Cardiac fibroblast (primary cell): ENCODE data around the gene CFAP97D1.

Source experiments
- DNase-seq, 2 donors: peaks; one replicate each; pipeline versions ENCODE4 v3.0.0 to v3.0.0-alpha.2; 2010; ENCODE audit warnings: low read depth in 2 of 2
- H3K4me3 ChIP-seq, 2 donors: replicated peaks in 1 of 2; 1 replicate in 1 of 2; 2 replicates in 1 of 2; pipeline ENCODE4 v1.5.1; 2011; ENCODE audit warnings: low read depth in 2 of 2, low read length in 2 of 2, mild to moderate bottlenecking in 2 of 2, moderate library complexity in 1 of 2
- TF ChIP-seq, protein P1 (sequence below): IDR thresholded peaks from one replicate; pipeline ENCODE4 v1.5.1; 2011; ENCODE audit warnings: low read depth, mild to moderate bottlenecking, low read length, inconsistent platforms

Gene CFAP97D1

DNA sequence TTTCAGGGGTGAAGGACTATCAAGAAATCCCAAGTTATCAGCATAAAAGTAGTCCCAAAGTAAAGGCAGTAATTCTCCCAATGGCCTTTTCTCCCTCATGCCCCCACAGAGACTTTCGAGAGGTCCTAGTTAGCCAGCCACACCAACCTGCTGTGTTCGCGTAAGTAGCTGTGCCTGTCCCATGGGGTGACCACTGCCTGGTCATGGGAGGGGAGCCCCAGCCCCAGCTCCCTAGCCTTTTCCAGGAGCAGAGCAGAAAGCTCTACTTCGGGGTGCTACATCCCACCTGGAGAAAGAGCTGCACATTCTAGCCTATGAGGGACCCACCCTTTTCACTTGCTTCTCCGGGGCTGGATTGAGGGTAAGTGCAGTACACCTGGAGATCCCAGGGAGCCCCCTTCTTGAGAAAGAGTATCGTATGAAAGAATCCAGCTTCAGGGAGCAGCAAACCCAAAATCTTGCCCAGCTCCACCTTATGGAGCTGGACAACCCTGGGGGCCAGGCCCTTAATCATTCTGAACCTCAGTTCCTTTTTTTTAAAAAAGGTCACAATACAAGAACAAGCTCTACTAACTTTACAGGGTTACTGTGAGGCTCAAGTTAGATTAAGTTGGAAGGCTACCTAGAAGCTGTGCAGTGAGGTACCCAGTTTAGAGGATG, 13.1 kb upstream of the CFAP97D1 start:
- no peak overlapping the region for H3K4me3 ChIP-seq
- TF ChIP-seq, protein P1, sequence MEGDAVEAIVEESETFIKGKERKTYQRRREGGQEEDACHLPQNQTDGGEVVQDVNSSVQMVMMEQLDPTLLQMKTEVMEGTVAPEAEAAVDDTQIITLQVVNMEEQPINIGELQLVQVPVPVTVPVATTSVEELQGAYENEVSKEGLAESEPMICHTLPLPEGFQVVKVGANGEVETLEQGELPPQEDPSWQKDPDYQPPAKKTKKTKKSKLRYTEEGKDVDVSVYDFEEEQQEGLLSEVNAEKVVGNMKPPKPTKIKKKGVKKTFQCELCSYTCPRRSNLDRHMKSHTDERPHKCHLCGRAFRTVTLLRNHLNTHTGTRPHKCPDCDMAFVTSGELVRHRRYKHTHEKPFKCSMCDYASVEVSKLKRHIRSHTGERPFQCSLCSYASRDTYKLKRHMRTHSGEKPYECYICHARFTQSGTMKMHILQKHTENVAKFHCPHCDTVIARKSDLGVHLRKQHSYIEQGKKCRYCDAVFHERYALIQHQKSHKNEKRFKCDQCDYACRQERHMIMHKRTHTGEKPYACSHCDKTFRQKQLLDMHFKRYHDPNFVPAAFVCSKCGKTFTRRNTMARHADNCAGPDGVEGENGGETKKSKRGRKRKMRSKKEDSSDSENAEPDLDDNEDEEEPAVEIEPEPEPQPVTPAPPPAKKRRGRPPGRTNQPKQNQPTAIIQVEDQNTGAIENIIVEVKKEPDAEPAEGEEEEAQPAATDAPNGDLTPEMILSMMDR, result no peak
- no peak for DNase-seq

DNA sequence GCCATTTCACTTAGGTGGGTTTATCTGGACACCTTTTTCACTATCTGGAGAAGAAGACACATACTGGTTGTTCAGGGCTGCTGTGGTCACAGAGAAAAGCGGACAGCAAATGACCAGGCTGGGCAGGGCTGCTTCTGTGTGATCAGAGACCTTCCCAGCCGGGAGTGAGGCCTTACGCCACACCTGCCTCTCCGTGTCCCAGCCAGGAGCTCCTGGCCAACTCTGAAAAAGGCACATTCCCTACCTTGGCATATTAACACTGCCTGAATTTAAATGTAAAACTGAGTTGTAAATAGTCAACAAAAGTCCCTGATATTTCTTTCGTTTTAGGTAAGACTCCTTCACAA, 12.5 kb upstream of the CFAP97D1 start:
- no peak overlapping the region for H3K4me3 ChIP-seq
- DNase-seq, result no peak
- TF ChIP-seq, protein P1, result no peak

DNA sequence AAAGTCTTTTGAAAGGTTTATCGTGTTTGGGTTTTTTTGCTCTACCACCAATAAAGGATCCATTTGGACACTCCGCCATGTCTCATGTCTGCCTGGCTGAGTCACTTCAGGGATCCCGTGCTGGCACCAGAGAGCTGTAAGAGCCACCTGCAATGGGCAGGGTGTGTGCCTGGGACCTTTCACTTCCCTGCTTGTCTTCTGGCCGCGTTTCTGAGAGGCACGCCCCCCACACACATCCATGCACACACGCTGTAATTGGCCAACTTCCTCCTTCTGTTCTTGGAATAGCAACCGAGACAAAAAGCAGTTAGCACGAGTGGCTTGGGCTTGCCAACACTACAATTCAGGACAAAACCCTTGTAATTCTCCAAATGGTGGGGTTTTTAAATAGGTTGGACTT, 11.9 kb upstream of the CFAP97D1 start:
- H3K4me3 ChIP-seq, result no peak overlapping the region
- no peak for DNase-seq
- TF ChIP-seq, protein P1, result no peak

- no peak for DNase-seq
- H3K4me3 ChIP-seq, result no peak overlapping the region
- TF ChIP-seq, protein P1, result no peak
Observed at GRCh38 chr17:43768943-43769342, 11.3 kb upstream of the CFAP97D1 start.

DNA sequence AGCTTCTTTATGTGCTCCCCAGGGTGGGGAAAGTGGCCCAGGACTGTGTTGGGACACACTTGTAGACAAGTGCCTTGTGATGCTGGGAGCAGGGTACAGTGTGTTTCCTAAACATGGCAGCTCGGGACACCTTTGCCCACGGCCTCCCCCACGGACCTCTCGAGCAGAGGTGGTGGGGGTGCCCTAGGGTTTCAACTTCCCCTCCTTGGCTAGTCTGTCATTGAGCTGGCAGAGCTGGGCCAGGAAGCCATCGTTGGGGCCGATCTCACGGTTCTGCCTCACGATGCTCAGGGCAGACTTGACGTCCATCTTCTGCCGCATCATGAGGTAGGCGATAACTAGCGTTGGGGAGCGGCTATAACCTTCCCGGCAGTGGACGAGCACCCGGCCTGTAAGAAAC, 10.8 kb upstream of the CFAP97D1 start:
- H3K4me3 ChIP-seq, result no peak overlapping the region
- no peak for DNase-seq
- TF ChIP-seq, protein P1, result no peak

- TF ChIP-seq, protein P1, result no peak
- H3K4me3 ChIP-seq, result no peak overlapping the region
- no peak for DNase-seq
Observed at GRCh38 chr17:43769859-43770258, 10.4 kb upstream of the CFAP97D1 start.

DNA sequence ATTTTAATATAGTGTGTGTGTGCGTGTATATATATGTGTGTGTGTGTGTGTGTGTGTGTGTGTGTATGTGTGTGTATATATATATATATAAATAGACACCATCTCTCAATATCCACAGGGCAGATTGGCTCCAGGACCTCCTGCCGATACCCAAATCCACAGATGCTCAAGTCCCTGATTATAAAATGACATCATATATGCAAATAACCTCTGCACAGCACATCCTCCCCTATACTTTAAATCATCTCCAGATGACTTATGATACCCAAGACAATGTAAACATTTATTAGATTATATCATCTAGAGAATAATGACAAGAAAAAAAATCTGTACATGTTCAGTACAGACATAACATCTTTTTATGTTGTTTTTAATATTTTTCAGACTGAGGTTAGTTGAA, 9.3 kb upstream of the CFAP97D1 start:
- TF ChIP-seq, protein P1, result no peak
- no peak for DNase-seq
- H3K4me3 ChIP-seq, result no peak overlapping the region
